Vagina (tissue), 2 donors: ENCODE data around the gene PLOD2.

Source experiments
- CTCF ChIP-seq, 3 experiments: fragments of 450-650 bp in 2 of 3; fragments of 200-600 bp in 1 of 3; sonication (generic) in 1 of 3; IDR thresholded peaks; one replicate each; pipeline ENCODE4 v1.5.1; 2017 to 2019; ENCODE audit warnings: antibody characterized with exemption in 3 of 3, mild to moderate bottlenecking in 2 of 3, moderate library complexity in 2 of 3
- POLR2A ChIP-seq, 2 donors: fragments of 450-650 bp; IDR thresholded peaks; one replicate each; pipeline ENCODE4 v1.6.1; 2017; ENCODE audit warnings: antibody characterized with exemption in 2 of 2, mild to moderate bottlenecking in 2 of 2, moderate library complexity in 2 of 2

GRCh38 chr3:146035366-146035765 lies 125.6 kb downstream of the PLOD2 start:
- TF ChIP-seq CTCF (IDR thresholded peaks at IDR 0.05) = no peak
- TF ChIP-seq POLR2A (IDR thresholded peaks at IDR 0.05) = no peak
